Neural cell (in vitro differentiated cells): ENCODE data around the gene CEP128.

Experiments
- POLR2AphosphoS5 ChIP-seq: IDR thresholded peaks from 2 replicates; pipeline ENCODE4 v1.6.1; 2012
- TAF1 ChIP-seq: IDR thresholded peaks from 2 replicates; pipeline ENCODE4 v1.6.1; 2012; ENCODE audit warnings: low read depth
- TF ChIP-seq, protein P1 (sequence below): fragments of 450-650 bp; IDR thresholded peaks from 2 replicates; pipeline ENCODE4 v1.5.1; 2014; ENCODE audit warnings: antibody characterized with exemption, mild to moderate bottlenecking, moderate library complexity; ENCODE audit not compliant: poor library complexity, severe bottlenecking

GRCh38 chr14:80698974-80699373, 242.6 kb downstream of the CEP128 start:
- TF ChIP-seq, protein P1, sequence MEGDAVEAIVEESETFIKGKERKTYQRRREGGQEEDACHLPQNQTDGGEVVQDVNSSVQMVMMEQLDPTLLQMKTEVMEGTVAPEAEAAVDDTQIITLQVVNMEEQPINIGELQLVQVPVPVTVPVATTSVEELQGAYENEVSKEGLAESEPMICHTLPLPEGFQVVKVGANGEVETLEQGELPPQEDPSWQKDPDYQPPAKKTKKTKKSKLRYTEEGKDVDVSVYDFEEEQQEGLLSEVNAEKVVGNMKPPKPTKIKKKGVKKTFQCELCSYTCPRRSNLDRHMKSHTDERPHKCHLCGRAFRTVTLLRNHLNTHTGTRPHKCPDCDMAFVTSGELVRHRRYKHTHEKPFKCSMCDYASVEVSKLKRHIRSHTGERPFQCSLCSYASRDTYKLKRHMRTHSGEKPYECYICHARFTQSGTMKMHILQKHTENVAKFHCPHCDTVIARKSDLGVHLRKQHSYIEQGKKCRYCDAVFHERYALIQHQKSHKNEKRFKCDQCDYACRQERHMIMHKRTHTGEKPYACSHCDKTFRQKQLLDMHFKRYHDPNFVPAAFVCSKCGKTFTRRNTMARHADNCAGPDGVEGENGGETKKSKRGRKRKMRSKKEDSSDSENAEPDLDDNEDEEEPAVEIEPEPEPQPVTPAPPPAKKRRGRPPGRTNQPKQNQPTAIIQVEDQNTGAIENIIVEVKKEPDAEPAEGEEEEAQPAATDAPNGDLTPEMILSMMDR = no peak
- TF ChIP-seq TAF1 (no peak), POLR2AphosphoS5 (peak; percentile 75)
